Measurements from ENCODE around the gene CAMTA1. TPM values are rescaled to one million over a fixed set of nuclear protein-coding genes. Genes with fewer than 3 reads are reported as not detected.
"Not testable (repeated sequence)": the region's sequence is repeated elsewhere in the genome, so short reads cannot be mapped to it uniquely, and the experiment has no call there.

CAMTA1 gene
- polyA plus RNA-seq, 3 donors, result 82.3 to 84.7 (median 83.6) TPM

DNA sequence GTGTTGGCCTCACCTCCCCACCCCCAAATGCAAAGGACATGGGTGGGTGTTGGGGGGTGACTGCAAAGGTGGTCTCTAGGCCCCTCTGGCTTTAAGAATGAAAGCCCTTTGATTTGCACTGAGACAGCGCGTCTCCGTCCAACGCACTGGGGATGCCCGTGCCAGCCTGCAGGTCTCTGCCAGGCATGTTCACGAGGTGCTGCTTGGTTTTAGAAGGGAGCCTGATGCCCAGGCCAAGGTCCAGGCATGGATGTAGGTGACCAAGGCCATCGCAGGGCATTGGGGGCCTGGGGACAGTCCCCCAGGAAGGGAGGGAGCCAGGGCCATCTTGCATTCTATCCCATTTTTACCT is 622.3 kb downstream of the CAMTA1 start:
- DNase-seq (ENCODE audit: low read depth in 3 of 3, low spot score in 2 of 3), result no peak

DNA sequence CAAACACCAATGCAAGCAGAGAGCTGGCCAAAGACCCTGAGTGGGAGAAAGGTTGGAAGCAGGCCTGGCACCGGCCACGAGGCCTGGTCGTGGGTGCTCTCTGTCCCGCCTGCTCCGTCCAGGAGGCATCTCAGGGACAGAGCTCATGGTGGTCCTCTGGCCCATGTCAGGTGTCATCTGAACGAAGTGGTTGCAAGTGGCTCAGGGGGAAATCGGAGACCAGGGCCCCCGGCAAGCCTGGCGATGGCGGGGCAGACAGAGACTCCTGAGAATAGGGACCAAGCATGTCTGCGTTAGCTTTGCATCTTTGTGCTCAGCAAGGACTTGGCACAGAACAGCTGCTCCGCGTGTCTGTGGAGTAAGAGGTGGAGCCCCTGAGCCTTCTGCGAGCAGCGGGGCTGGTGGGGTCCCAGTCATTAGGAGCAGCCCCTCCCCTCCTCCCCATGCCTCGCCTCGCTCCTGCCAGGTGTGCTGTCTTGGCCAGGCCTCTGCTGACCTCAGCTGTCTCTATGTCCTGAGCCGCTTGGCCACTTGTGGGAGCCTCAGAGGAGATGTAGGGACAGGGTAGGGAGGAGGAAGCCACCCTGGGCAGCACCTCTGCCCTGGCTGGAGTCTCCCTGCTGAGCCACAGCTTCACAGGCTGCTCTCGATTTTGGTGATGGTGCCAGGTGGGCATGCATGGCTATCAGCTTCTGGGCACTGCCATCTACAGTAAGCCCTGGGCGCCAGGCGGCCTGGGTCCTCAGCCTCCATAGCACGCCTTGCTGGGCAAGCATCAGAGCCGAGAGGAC is 622.9 kb downstream of the CAMTA1 start:
- no peak for DNase-seq (ENCODE audit: low read depth in 3 of 3, low spot score in 2 of 3)

DNA sequence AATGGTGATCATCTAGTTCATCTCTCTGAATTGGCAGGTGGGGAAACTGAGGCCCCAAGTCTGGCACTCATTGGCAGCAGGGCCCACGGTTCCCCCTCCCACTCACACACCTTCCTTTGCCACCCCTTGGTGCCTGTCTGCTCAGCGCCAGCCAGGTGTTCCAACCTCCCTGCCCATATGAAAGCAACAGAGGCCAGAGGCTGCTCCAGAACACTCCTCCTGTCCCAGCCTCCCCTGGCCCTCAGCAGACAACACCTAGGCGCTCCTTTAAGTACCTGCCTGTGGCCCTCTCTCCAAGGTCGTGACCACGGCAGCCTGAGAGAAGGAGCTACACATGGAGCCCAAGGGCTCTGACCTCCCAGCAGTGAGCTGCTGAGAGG is 623.5 kb downstream of the CAMTA1 start:
- DNase-seq (ENCODE audit: low read depth in 3 of 3, low spot score in 2 of 3), result no peak

DNA sequence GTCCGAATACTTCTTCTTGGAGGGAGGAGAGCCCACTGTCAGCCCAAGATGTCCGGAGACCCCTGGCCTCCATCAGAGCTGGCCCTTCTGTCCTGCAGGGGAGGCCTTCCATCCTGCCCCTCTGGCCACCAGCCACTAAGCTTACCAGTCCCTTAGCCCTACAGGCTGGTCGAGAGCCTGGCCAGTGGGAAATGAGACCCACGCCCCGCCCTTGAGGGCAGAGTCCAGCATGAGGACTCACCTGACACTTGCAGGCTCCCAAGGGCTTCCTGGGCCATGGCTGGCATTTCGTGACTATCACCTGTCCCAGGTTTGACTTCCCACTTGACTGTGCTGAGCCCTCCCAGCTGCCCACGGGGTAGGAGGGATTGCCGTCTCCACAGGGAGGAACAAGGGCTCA is 624.0 kb downstream of the CAMTA1 start:
- DNase-seq (ENCODE audit: low read depth in 3 of 3, low spot score in 2 of 3), result no peak

DNA sequence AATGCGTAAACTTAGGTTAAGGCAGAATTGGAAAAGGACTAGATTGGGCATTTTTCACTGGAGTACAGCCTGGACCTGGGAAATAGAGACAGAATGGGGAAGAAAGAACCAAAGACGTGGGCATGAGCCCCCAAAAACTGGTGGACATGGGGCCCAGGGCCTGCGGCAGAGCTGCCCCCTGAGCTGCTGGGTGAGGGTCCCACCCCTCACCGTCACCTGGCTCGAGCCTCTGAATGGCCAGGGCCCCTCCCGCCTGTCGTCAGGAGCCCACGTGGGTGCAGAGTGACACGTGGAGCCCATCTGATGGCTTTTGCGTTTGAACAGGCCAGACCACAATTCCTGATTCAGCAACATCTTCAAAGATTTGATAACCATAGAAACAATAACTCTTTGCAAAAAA is 624.9 kb downstream of the CAMTA1 start:
- no peak for DNase-seq (ENCODE audit: low read depth in 3 of 3, low spot score in 2 of 3)

DNA sequence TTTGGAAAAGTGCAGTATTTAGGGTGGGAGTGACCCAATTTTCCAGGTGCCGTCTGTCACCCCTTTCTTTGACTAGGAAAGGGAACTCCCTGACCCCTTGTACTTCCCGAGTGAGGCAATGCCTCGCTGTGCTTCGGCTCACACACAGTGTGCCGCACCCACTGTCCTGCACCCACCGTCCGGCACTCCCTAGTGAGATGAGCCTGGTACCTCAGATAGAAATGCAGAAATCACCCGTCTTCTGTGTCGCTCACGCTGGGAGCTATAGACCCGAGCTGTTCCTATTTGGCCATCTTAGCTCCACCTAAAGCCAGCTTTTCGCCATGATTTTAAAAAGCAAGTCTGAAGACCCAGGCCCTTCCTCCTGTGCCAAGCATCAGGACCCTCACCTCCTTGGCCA is 632.4 kb downstream of the CAMTA1 start:
- not testable (repeated sequence) for DNase-seq (ENCODE audit: low read depth in 3 of 3, low spot score in 2 of 3)

DNA sequence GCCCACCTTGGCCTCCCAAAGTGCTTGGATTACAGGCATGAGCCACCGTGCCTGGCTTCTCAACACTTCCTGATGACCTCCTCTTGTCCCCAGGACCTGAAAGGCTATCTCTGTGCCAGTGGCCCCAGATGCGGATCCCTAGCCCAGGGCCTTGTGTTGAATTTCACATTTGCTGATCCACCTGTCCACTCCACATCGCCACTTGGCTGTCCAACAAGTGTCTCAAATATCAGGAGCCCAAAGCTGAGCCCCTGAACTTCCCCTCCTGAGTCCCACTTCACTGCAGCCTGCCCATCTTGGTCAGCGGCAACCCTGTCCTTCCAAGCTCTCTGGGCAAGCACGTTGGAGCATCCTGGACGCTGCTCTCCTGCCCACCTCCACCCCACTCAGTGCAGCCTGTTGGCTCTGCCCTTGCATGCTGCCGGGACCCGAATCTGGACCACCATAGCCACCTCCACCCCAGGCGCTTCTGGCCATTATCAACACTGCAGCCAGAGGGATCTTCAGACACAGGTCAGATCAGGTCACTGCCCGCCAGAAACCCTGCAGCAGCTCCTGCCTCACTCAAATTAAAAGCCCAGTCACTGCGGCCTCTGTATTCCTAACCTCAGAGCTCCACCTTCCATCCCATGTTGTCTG is 633.3 kb downstream of the CAMTA1 start:
- no peak for DNase-seq (ENCODE audit: low read depth in 3 of 3, low spot score in 2 of 3)

DNA sequence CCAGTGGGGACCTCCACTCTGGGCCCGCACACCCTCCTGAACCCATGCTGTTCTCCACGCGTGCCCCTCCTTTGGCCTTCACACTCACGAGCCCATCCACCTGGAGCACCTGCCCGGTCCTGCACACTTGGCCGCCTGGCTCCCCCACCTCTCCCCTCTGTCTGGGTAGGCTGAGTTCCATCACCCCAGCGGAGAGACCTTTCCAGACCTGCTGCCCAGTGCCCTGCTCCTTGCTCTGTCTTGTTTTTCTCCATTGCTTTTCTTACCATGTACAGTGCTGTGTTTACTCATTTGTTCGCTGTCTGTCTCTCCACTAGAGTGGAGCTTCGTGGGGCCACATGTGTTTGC is 634.8 kb downstream of the CAMTA1 start:
- DNase-seq (ENCODE audit: low read depth in 3 of 3, low spot score in 2 of 3), result no peak

DNA sequence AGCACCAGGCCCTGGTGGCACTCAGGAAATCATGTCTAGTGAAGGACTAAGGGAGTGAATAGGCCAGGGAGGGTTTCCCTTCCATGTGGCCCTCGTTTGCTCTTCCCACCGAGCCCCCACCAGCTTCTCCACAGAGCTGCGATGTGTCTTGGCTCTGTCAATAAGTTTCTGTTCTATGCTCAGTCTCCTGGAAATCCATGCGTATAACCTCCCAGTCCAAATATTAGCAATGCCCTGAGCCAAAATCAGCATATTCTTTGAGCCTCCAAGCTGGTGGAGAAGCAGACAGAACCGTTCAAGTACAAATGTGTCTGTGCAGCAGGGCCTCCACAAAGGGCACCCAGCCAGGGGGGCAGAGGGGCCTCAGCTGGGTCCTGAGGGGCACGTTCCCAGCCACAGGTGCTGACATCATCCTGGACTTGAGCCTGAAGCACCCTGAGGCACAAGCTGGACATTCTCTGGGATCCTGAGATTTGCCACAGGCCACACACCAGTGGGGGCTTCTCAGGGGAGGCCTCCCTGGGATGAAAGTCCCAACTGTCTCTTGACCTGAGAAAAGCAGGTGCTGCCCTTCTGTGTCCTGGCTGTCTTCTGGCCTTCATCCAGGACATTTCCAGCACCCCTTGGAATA is 635.3 kb downstream of the CAMTA1 start:
- DNase-seq (ENCODE audit: low read depth in 3 of 3, low spot score in 2 of 3), result no peak

DNA sequence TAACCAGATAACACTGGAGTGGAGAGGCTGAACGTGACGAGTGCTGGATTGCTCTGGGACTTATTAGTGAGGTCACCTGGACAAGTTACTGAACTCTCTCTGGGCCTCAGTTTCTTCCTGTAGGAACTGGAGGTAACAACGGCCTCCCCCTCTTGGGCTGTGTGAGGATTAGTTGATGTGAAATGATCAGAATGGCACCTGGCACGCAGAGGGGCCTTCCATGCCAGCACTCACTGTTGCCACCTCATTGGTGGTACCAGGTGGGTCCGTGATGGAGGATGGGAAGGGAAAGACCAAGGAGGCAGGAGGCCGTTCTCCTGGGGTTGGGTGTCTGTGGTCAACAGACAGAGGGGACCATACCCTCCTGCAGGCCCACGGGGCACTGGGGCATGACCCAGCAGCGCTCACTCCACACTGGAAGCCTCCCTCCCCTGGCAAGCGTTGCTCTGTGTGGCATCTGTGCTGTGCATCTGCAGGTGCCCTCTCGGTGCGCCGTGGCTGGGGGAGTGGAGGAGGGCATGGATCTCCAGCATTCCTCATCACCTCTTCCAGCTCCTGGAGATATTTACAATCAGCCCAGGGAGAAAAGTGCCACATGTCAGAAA is 636.3 kb downstream of the CAMTA1 start:
- DNase-seq (ENCODE audit: low read depth in 3 of 3, low spot score in 2 of 3), result no peak

DNA sequence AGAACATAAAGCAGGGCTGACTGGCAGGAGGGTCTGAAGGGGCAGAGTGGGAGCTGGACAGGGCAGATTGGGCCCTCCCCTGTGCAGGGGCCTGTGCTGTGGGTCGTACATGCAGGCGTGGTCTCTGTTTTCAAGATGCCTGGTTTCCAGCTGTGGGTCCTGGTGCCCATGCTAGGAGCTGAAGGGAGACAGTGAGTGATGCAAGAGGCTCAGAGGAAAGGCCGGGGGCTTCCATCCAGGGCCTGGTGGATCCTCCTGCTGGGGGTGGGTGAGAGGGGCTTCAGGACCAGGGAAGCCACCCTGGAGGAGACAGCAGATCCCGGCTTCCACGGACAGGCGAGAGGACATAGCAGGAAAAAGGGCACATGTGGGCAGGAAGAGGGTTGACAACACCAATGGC is 636.8 kb downstream of the CAMTA1 start:
- no peak for DNase-seq (ENCODE audit: low read depth in 3 of 3, low spot score in 2 of 3)

DNA sequence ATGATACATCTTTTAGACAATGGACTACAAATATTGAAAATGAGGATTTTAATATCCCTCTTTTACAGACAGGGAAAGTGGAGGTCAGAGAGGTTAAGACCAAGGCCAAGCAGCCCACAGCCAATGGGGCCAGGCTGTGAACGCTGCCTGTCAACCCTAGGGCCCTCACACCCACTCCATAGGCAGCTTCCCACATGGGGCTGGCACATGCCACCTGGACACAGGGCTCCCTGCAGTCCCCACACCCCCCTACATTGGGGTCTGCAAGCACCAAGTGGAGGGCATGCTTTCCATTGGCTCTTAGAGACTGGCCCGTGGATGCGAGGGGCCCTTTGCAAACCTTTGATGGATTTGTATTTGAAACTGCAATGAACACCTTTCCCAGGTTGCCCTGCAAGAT is 637.3 kb downstream of the CAMTA1 start:
- no peak for DNase-seq (ENCODE audit: low read depth in 3 of 3, low spot score in 2 of 3)

DNA sequence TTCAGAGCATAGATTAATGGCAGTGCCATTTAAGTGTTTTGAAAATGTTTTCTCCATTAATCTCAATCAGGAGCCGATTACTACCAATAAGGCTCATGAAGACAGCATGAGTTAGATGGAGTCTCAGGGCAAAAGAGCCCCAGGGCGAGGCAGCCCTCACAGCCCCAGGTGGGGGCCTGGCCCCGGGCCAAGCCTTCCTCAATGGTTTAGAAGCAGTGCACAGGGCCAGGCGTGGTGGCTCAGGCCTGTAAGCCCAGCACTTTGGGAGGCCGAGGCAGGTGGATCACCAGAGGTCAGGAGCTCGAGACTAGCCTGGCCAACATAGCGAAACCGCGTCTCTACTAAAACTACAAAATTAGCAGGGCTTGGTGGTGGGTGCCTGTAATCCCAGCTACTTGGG is 637.7 kb downstream of the CAMTA1 start:
- DNase-seq (ENCODE audit: low read depth in 3 of 3, low spot score in 2 of 3), result no peak

DNA sequence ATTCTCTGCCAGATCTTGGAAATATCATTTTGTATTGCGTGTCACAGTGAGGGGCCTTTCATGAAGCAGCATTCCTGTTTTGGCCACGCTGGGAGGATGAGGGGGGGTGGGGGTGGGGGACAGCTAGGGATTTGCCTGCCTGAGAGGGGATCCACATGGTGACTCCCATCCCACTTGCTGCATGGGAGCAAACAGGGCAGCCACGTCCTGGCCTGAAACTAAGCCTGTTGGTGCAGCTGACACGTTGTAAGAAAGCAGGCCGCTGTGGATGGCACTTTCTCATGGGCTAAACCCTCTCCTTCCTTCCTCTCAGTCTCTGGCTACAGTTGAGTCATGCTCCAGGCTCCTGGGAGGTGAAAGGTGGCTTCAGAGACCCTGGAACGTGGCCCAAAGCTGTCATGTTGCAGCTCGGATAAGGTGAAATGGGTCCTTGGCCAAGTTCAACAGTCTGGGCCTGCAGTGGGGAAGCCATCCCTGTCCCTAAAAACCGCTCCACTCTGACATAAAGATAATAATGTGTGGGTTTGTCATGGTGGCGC is 639.2 kb downstream of the CAMTA1 start:
- DNase-seq (ENCODE audit: low read depth in 3 of 3, low spot score in 2 of 3), result no peak

DNA sequence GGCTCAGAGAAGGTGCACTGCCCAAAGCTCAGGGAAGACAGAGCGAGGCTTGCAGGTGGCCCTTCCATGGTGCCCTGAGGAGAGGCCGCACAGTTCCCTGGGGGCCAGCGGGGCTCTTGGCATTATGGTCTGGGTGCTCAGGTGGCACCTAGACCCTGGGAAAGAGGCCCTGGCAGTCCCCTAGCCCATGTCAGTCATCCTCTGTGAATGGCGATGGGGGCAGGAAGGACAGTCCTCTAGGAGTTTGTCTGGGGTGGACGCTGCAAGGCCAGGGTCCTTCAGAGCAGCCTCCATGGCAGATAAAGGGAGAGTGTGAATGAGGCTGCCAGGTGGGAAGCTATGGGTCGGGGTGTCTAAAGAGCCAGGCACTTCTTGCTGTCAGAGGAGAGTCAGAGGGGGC is 640.0 kb downstream of the CAMTA1 start:
- no peak for DNase-seq (ENCODE audit: low read depth in 3 of 3, low spot score in 2 of 3)

DNA sequence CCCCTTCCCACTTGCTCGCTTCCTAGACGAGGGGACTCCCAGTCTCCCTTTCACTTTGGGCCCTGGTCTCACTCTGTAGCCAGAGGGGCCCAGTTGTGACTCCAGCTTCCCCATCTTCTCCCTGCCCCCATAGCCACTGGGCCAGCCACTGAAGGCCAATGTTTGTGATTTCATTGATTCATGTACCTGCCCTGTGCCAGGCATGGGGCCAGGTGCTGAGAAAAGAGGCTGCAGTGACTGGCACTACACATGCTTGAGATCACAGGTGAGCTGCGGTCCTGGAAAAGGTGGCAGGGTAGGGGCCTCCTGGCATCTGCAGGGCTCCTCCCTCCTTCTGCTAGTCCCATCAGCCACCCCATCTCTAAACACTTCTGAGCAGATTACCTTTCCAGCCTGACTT is 640.5 kb downstream of the CAMTA1 start:
- DNase-seq (ENCODE audit: low read depth in 3 of 3, low spot score in 2 of 3), result no peak

DNA sequence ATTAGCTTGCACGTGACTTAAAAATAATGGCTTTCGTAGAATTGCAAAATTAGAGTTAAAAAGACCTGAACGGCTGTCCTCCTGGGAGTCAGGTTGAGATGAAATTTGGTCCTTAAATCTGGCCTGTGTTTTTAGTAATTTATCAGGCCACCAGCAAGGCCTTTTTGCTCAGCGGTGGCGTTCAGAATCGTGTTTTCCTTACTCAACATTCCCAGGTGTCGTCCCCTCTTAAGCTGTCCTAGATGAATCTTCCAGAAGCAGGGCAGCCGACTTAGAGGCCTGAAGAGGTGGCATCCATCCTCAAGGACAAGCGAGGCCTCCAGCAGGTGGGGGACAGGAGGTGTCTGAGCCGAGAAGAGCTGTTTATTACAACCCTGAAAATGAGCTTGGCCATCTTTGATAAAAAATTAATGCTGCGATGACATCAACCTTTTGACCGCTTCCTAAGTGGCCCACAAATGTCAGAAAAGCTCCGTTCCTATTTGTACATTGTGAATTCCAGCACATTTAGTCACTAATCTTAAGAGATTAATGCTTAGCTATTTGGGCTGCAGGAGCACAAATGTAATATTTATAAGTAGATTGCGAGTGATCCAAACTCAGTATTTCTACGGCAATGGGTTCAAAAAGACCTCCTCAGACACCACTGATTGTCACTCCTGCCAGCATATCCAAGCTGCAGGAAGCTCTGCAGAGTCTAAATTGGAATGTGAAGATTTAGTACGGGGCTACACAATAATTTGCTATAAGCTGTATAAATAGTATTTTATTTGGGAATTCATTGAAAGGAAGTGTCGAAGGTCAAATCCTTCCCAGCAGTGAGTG is 641.7 kb downstream of the CAMTA1 start:
- no peak for DNase-seq (ENCODE audit: low read depth in 3 of 3, low spot score in 2 of 3)

DNA sequence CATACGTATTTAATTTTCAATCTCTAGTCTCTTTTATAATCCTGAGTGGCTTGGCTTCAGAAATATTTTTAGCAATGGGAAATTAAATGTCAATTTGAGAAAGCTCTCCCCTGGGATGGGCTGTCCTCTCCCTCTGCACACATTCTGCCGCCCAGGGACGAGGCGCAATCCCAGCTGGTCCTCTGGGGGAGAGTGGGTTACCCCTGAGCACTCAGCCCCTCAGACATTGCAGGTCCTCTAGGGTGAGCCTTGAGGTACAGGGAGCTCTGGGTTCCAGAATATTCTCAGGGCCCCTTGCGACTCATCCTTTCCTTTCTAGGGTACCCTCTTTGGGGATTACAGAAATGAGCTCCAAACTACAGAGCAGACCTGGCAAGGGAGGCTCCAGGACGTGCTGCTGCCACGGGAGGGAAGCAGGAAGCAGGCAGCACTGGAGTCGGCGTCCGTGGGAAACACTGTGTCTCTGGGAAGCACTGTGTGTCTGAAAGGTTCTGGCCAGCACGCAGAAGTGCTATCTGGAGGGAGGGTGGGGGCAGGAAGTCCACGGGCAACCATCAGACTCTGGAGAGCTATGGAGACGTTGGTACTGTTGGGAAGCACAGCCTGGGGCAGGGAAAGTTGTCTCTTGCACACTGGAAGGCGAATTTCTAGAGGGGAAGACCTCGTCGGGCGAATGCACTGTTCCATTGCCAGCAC is 642.5 kb downstream of the CAMTA1 start:
- DNase-seq (ENCODE audit: low read depth in 3 of 3, low spot score in 2 of 3), result no peak

DNA sequence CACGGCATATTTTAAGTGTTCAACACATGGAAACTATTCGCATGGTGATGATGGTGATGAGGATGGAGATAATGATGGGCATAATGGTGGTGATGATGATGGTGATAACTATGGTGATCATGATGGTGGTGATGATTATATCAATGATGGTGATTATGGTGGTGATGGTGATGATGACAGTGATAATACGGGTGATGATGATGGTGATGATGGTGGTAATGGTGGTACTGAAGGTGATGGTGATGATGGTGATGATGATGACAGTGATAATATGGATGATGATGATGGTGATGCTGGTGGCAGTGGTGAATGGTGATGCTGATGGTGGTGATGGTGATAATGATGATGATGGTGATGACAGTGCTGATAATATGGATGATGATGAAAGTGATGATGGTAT is 644.0 kb downstream of the CAMTA1 start:
- no peak for DNase-seq (ENCODE audit: low read depth in 3 of 3, low spot score in 2 of 3)

DNA sequence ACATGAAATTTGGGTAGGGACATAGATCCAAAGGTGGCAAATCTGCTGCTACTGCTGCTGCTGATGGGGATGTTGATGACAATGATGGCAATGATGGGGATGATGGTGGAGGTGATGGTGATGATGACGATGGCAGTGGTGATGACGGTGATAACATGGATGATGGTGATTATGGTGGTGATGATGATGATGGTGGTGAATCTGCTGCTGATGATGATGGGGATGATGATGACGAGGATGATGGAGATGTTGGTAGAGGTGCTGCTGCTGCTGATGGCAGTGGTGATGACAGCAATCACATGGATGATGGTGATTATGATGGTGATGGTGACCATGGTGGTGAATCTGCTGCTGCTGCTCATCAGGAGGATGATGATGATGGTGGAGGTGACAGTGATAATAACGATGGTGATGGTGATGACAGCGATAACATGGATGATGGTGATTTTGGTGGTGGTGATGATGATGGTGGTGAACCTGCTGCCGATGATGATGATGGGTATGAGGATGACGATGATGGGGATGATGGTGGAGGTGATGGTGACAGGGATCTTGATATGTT is 644.9 kb downstream of the CAMTA1 start:
- no peak for DNase-seq (ENCODE audit: low read depth in 3 of 3, low spot score in 2 of 3)
